ENCODE results near the gene SPEN.
A peak's percentile ranks its signal among the peaks of the same experiment; 100 is the strongest.
"Not testable (repeated sequence)": the region's sequence is repeated elsewhere in the genome, so short reads cannot be mapped to it uniquely, and the experiment has no call there.

SPEN gene

GRCh38 chr1:15856888-15857287 is 9.4 kb downstream of the SPEN start:
- no peak for DNase-seq

DNA sequence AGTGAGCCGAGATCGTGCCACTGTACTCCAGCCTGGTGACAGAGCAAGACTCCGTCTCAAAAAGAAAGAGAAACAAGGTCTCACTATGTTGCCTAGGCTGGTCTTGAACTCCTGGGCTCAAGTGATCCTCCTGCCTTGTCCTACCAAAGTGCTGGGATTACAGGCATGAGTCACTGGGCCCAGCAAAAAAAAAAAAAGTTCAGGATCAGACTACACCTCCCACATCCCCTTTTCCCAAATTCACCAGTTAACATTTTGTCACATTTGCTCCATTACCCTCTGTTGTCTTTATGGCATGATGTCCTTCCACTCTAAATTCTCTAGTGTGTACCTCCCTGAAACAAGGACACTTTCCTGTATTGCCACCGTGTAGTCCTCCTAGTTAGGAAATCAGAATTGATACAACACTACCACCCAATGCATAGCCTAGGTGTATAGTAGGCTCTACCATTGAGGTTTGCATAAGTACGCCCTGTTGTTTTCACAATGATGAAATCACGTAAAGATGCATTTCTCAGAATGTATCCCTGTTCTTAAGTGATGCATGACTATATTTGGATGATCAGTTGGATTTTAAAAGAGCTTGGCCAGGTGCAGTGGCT is 10.7 kb downstream of the SPEN start:
- no peak for DNase-seq

DNA sequence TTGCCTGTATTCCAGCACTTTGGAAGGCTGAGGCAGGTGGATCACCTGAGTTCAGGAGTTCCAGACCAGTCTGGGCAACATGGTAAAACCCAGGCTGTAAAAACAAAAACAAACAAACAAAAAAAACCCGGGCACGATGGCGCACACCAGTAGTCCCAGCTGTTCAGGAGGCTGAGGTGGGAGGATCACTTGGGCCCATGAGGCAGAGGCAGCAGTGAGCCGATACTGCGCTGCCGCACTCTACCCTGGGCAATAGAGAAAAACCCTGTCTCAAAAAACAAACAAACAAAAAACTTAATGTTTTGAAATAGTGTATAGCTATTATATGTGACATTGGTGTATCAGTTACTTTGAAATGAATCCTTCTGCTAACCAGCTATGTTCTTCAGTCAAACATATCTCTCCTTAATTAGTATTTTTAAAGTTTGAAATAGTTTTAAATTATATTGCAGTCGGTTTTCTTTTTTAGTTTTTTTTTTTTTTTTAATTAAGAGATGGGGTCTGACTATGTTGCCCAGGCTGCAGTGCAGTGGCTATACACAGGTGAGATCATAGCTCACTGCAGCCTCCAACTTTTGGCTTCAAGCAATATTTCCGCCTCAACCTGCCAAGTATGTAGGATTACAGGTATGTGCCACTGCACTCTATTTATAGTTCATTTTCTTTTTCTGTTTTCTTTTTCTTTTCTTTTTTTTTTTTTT is 11.3 kb downstream of the SPEN start:
- no peak for DNase-seq

- DNase-seq, result no peak
These were observed 15.8 kb downstream of the SPEN start for GRCh38 chr1:15863156-15863901.

GRCh38 chr1:15866721-15867201 is 19.3 kb downstream of the SPEN start:
- no peak for DNase-seq

DNA sequence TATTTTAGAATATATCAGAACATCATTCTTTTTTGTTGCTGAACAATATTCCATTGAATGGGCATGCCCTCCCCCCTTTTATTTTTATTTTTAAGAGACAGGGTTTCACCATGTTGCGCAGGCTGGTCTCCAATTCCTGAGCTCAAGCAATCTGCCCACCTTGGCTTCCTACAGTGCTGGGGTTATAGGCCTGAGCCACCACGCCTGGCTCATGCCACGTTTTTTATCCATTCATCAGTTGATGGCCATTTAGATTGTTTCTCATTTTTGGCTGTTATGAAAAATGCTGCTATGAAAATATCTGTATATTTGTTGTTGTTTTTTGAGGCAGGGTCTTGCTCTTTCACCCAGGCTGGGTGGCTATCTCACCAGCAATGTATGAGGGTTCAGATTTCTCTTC is 19.8 kb downstream of the SPEN start:
- DNase-seq, result no peak

- no peak for DNase-seq
These were observed 21.9 kb downstream of the SPEN start for GRCh38 chr1:15869413-15869812.

- no peak for DNase-seq
These were observed 22.9 kb downstream of the SPEN start for GRCh38 chr1:15870421-15870820.

GRCh38 chr1:15874471-15874870 is 27.0 kb downstream of the SPEN start:
- no peak for DNase-seq

GRCh38 chr1:15876357-15877055 is 29.0 kb downstream of the SPEN start:
- DNase-seq, result no peak

- DNase-seq, result no peak
These were observed 34.5 kb downstream of the SPEN start for GRCh38 chr1:15881961-15882360.

- DNase-seq, result no peak
These were observed 35.2 kb downstream of the SPEN start for GRCh38 chr1:15882665-15883064.

- no peak for DNase-seq
These were observed 35.8 kb downstream of the SPEN start for GRCh38 chr1:15883326-15883725.

DNA sequence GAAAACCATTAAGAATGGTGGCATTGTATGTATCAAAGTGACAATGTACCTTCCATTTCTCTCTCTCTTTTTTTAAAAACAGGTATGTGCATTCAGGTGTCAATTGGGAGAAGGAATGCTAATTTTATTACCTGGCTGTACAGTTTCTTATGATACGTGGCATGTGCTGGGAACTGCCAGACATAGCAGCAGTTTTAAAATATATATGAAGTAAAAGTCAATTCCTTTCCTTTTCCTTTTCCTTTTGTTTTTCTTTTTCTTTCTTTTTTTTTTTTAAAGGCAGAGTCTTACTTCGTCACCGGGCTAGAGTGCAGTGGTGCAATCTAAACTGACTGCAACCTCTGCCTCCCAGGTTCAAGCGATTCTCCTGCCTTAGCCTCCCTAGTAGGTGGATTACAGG is 37.0 kb downstream of the SPEN start:
- no peak for DNase-seq

DNA sequence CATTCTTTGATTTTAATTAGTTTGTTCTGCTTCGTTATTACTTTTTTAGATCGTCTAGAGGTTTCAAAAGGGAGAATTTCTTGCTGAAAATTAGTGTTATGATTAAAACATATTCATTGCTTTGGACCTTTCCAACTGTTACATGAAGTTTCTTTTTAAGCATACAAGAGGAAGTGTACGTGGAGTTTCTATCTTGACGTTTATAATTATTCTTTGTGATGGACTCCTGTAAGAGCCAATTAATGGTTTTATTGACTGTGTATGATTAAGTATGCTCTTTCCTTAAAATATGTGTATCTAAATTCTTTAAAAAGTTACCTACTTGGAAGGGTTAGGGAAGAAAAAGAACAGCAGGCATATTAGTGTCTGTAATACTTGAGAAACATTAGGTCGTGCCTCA is 37.8 kb downstream of the SPEN start:
- DNase-seq, result no peak

DNA sequence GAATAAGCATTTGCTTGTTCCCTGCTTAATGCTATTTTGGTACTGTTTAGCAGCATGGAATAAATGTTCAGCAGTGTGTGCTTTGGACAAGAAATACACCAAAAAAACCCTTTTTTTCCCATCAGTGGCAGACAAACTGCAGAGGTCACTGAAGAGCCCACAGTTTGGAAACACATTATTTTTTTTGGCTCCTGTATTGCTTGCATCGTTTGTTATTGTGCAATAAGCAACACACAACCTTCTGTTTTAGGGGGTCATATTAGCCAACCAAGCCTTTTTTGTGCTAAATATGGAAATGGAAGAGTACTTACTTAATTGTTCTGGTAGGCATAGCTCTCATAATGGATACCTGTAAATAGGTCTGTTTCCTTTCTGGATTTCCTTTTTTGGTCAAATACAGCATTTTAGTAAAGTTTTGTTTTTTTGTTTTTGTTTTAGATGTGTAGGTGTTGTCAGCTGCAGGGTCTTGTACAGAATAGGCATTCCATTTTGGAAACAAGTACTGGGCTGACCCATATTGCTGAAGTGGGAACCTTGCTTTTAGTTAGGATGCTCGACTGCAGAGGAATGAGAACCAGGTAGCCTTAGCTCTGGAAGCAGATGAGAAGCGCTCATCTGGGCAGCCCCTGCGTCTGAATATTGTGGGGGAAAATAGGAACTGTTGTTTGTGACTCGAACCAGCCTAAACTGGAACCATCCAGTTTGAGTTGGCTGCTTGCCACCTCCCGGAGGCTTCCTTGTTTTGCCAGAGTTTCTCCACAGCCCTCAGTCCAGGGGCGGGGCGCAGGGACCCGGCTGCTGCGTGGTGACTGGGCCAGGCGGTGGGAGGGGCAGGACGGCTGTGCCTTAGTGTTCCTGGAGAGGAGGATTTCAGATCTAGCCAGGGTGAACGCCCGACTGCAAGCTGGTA is 38.4 kb downstream of the SPEN start:
- peak; percentile 80 to 90 for DNase-seq

DNA sequence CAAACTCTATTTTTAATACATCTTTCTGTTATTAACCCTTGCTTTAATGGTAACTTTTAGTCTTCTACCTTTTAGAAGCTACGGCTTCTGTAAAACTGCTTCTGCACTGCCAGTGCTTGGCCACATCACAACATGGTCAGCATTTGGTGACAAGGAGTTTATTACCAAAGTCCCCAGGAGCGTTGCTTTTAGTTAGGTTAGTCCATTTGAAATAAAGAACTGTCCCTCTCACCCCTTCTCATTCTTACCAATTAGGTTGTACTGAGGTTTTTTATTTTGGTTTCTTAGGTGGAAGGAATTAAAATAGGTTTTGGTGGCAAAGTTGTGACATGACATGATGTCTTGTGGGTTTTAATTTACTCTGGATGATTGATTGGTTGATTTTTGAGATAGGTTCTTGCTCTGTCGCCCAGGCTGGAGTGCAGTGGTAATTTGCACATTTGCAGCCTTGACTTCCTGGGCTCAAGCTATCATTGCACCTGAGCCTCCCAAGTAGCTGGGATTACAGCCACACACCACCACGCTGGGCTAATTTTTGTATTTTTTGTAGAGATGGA is 39.2 kb downstream of the SPEN start:
- no peak for DNase-seq

GRCh38 chr1:15892857-15893599 is 45.5 kb downstream of the SPEN start:
- not testable (repeated sequence) for DNase-seq

GRCh38 chr1:15895233-15895632 is 47.7 kb downstream of the SPEN start:
- DNase-seq, result no peak

- not testable (repeated sequence) for DNase-seq
These were observed 49.5 kb downstream of the SPEN start for GRCh38 chr1:15896841-15897610.
